ENCODE data around the gene SCFD2. TPM values are rescaled to one million over a fixed set of nuclear protein-coding genes. Genes with fewer than 3 reads are reported as not detected.

SCFD2 gene
- total and polyA plus RNA-seq, 7 donors, result 5.8 to 13.3 (median 11.2) TPM

- no peaks in the 10 kb centered on the region for H3K27me3 ChIP-seq (ENCODE audit: insufficient read depth in 3 of 3, low read length in 2 of 3)
- TF ChIP-seq, protein P1, sequence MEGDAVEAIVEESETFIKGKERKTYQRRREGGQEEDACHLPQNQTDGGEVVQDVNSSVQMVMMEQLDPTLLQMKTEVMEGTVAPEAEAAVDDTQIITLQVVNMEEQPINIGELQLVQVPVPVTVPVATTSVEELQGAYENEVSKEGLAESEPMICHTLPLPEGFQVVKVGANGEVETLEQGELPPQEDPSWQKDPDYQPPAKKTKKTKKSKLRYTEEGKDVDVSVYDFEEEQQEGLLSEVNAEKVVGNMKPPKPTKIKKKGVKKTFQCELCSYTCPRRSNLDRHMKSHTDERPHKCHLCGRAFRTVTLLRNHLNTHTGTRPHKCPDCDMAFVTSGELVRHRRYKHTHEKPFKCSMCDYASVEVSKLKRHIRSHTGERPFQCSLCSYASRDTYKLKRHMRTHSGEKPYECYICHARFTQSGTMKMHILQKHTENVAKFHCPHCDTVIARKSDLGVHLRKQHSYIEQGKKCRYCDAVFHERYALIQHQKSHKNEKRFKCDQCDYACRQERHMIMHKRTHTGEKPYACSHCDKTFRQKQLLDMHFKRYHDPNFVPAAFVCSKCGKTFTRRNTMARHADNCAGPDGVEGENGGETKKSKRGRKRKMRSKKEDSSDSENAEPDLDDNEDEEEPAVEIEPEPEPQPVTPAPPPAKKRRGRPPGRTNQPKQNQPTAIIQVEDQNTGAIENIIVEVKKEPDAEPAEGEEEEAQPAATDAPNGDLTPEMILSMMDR (IDR thresholded peaks at IDR 0.05), result no peak
- no peak overlapping the region for H3K27ac ChIP-seq
- no peak for ATAC-seq
- no peaks in the 10 kb centered on the region for H3K36me3 ChIP-seq (ENCODE audit: insufficient read depth in 1 of 2, low read depth in 1 of 2)
- WGBS, 3 donors, result 85 to 93% (median 86%) methylated on average over 6 of the region's 6 CpGs
- DNase-seq, result no peak
- H3K9me3 ChIP-seq, result no peaks in the 10 kb centered on the region
- intact Hi-C loops (cut with DNase I), result no loop called here
- H3K4me1 ChIP-seq, result peaks cover 9% of the 10 kb centered on the region
- no peak overlapping the region for H3K4me3 ChIP-seq
Observed at GRCh38 chr4:52848254-52848653, 517.6 kb downstream of the SCFD2 start.

DNA sequence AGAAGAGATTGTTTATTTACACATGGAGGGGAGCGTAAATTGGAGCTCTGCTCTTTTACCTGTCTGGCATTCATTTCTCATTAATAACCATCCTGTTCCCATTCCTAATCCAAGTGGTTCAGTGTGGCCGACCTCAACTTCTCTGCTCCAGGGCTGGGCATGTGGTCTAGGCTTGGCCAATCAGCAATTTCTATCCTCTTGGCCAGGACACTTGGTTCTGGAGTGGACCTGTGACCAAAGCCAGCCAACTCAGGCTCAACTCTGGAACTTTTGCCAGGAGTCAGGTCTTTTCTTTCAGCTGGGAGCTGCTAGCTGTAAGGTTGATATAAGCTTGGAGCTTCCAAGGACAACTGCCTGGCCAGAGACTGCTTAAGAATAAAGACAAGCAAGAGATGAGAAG, 519.4 kb downstream of the SCFD2 start:
- Histone ChIP-seq H3K36me3 (ENCODE audit: insufficient read depth in 1 of 2, low read depth in 1 of 2) (no peaks in the 10 kb centered on the region), H3K9me3 (no peaks in the 10 kb centered on the region), H3K27me3 (ENCODE audit: insufficient read depth in 3 of 3, low read length in 2 of 3) (no peaks in the 10 kb centered on the region), H3K4me3 (no peak overlapping the region), H3K4me1 (peaks cover 8% of the 10 kb centered on the region), H3K27ac (no peak overlapping the region)
- ATAC-seq, result peak; percentile 45 to 87 (median 67)
- TF ChIP-seq, protein P1 (IDR thresholded peaks at IDR 0.05), result no peak
- intact Hi-C loops (cut with DNase I), result no loop called here
- no peak for DNase-seq
- 40 to 72% (median 47%) methylated on average over 2 of the region's 2 CpGs for WGBS, 3 donors

DNA sequence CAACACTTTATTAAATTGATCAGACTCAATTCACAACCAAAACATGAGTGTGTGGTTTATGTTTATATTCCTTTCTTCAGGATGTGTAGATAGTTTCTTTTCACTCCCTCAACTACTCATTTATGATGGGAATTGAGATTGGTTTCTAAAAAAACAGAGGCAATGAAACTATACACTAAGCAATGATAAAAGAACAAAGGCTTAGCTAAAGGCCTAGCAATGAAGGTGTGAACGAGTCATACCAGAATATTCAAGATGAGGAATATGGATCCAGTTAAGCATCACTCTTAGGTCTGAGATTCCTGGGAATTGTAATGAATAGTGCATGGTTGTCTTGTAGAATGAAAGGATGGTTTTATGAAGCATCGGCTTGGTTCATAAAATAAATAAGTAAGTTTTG, 521.3 kb downstream of the SCFD2 start:
- Histone ChIP-seq H3K9me3 (no peaks in the 10 kb centered on the region), H3K4me1 (peaks cover 23% of the 10 kb centered on the region), H3K27me3 (ENCODE audit: insufficient read depth in 3 of 3, low read length in 2 of 3) (no peaks in the 10 kb centered on the region), H3K27ac (no peak overlapping the region), H3K4me3 (no peak overlapping the region), H3K36me3 (ENCODE audit: insufficient read depth in 1 of 2, low read depth in 1 of 2) (no peaks in the 10 kb centered on the region)
- no peak for ATAC-seq
- TF ChIP-seq, protein P1 (IDR thresholded peaks at IDR 0.05), result no peak
- 94 to 99% (median 94%) methylated on average over 2 of the region's 2 CpGs for WGBS, 3 donors
- DNase-seq, result no peak
- intact Hi-C loops (cut with DNase I), result no loop called here

DNA sequence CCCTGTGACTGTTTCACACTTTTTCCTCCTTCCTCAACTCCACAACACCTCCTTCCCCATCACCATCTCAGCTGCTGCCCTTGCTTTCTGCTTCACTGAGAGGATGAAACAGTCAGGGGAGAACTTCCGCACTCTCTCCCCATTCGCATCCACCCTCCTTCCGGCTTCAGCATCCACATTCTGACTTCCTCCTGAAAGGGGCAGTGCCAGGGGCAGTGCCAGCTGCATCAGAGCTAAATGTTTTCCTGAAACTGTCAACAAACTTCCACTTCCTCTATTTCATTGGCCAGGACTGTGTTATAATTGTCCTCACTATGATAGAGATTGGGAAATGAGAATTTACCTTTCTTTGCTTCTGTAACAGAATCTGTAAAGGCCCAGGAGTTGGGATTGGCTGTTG, 521.9 kb downstream of the SCFD2 start:
- peaks cover 29% of the 10 kb centered on the region for H3K4me1 ChIP-seq

GRCh38 chr4:52843351-52843750, 522.5 kb downstream of the SCFD2 start:
- Histone ChIP-seq H3K9me3 (no peaks in the 10 kb centered on the region), H3K27me3 (ENCODE audit: insufficient read depth in 3 of 3, low read length in 2 of 3) (no peaks in the 10 kb centered on the region), H3K36me3 (ENCODE audit: insufficient read depth in 1 of 2, low read depth in 1 of 2) (no peaks in the 10 kb centered on the region), H3K4me3 (no peak overlapping the region), H3K27ac (no peak overlapping the region), H3K4me1 (peaks cover 33% of the 10 kb centered on the region)
- TF ChIP-seq, protein P1 (IDR thresholded peaks at IDR 0.05), result no peak
- no peak for DNase-seq
- WGBS, 3 donors, result 83 to 93% (median 88%) methylated on average over 2 of the region's 2 CpGs
- ATAC-seq, result no peak
- intact Hi-C loops (cut with DNase I), result no loop called here

More for the DNA sequence above, 521.9 kb downstream of the SCFD2 start:
- H3K4me3 ChIP-seq, result no peak overlapping the region
- H3K27ac ChIP-seq, result no peak overlapping the region
- DNase-seq, result no peak
- intact Hi-C loops (cut with DNase I), result no loop called here
- H3K36me3 ChIP-seq (ENCODE audit: insufficient read depth in 1 of 2, low read depth in 1 of 2), result no peaks in the 10 kb centered on the region
- TF ChIP-seq, protein P1 (IDR thresholded peaks at IDR 0.05), result no peak
- H3K9me3 ChIP-seq, result no peaks in the 10 kb centered on the region
- WGBS, 3 donors, result 77 to 85% (median 84%) methylated on average over 3 of the region's 3 CpGs
- H3K27me3 ChIP-seq (ENCODE audit: insufficient read depth in 3 of 3, low read length in 2 of 3), result no peaks in the 10 kb centered on the region
- ATAC-seq, result no peak
